Glutamatergic neuron (in vitro differentiated cells): ENCODE measurements around the gene FRMD4B. TPM values are rescaled to one million over a fixed set of nuclear protein-coding genes. Genes with fewer than 3 reads are reported as not detected.
A peak's percentile ranks its signal among the peaks of the same experiment; 100 is the strongest.

Source experiments
- DNase-seq: peaks from one replicate; pipeline ENCODE4 v3.0.0; 2022
- H3K27ac Mint-ChIP-seq: one replicate; pipeline ENCODE4 v1.8.0; 2020; ENCODE audit warnings: mild to moderate bottlenecking, mixed read lengths, inconsistent platforms; ENCODE audit not compliant: unreplicated experiment
- H3K27me3 Mint-ChIP-seq: one replicate; pipeline ENCODE4 v1.8.0; 2020; ENCODE audit warnings: mild to moderate bottlenecking, moderate library complexity, mixed read lengths, inconsistent platforms; ENCODE audit not compliant: unreplicated experiment
- H3K36me3 Mint-ChIP-seq: one replicate; pipeline ENCODE4 v1.8.0; 2020; ENCODE audit warnings: mild to moderate bottlenecking, mixed read lengths, inconsistent platforms; ENCODE audit not compliant: unreplicated experiment
- H3K4me1 Mint-ChIP-seq: one replicate; pipeline ENCODE4 v1.8.0; 2020; ENCODE audit warnings: mild to moderate bottlenecking, low read depth, mixed read lengths, inconsistent platforms; ENCODE audit not compliant: unreplicated experiment
- H3K4me3 Mint-ChIP-seq: one replicate; pipeline ENCODE4 v1.8.0; 2020; ENCODE audit warnings: mild to moderate bottlenecking, mixed read lengths, inconsistent platforms; ENCODE audit not compliant: unreplicated experiment
- H3K9me3 Mint-ChIP-seq: one replicate; pipeline ENCODE4 v1.8.0; 2020; ENCODE audit warnings: mild to moderate bottlenecking, moderate library complexity, mixed read lengths, inconsistent platforms; ENCODE audit not compliant: unreplicated experiment
- CTCF ChIP-seq: fragments of 200-600 bp; sonication (generic); IDR thresholded peaks from one replicate; pipeline ENCODE4 v1.5.0; 2021; ENCODE audit not compliant: partially characterized antibody, unreplicated experiment
- total RNA-seq: library from RNA; stranded (reverse); fragmentation: NEBNext Ultra II Directional; extraction: Animal tissue kit (Norgen Biotek cat#: 25700); gene quantifications from one replicate; pipeline ENCODE4 v1.2.1, GENCODE V29; 2021; ENCODE audit not compliant: unreplicated experiment

FRMD4B gene
- total RNA-seq, 1 donor from 2014 or later = 3.9 TPM

DNA sequence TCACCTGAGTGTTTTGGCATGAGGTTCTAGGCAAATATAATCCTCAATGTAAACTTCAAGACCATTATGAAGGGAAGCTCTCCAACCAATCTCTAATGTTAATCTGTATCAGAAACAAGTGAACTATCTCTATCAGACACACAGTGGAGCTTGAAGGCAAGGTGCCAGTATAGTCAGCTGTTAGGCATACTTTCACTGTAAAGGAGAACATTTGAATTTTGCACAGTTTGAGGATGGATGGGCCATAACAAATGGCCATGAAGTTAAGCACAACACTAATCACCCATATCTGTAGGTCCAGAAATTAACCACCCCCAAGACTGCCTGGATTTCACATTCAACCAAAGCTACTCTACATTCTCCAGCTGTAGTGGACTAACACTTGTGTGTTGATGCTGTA lies 194.4 kb downstream of the FRMD4B start:
- Mint-ChIP-seq H3K27ac (no peak overlapping the region), H3K27me3 (no peaks in the 10 kb centered on the region), H3K4me3 (no peak overlapping the region), H3K4me1 (no peaks in the 10 kb centered on the region), H3K36me3 (no peaks in the 10 kb centered on the region), H3K9me3 (no peaks in the 10 kb centered on the region)
- TF ChIP-seq CTCF = no peak
- DNase-seq = no peak

- DNase-seq = no peak
- Mint-ChIP-seq H3K36me3 (no peaks in the 10 kb centered on the region), H3K27me3 (no peaks in the 10 kb centered on the region), H3K9me3 (no peaks in the 10 kb centered on the region), H3K4me1 (no peaks in the 10 kb centered on the region), H3K4me3 (no peak overlapping the region), H3K27ac (no peak overlapping the region)
- TF ChIP-seq CTCF = no peak
Measured at GRCh38 chr3:69189487-69189886, 196.4 kb downstream of the FRMD4B start.

GRCh38 chr3:69186575-69187093 lies 199.3 kb downstream of the FRMD4B start:
- H3K27me3 Mint-ChIP-seq = no peaks in the 10 kb centered on the region
- DNase-seq = no peak
- no peak overlapping the region for H3K4me3 Mint-ChIP-seq
- no peak overlapping the region for H3K27ac Mint-ChIP-seq
- H3K4me1 Mint-ChIP-seq = peaks cover 8% of the 10 kb centered on the region
- no peaks in the 10 kb centered on the region for H3K36me3 Mint-ChIP-seq
- H3K9me3 Mint-ChIP-seq = no peaks in the 10 kb centered on the region
- no peak for TF ChIP-seq CTCF

GRCh38 chr3:69182588-69183316 lies 203.1 kb downstream of the FRMD4B start:
- peak overlapping the region; percentile 65 for H3K27ac Mint-ChIP-seq
- DNase-seq = no peak
- H3K36me3 Mint-ChIP-seq = no peaks in the 10 kb centered on the region
- H3K4me1 Mint-ChIP-seq = peaks cover 8% of the 10 kb centered on the region
- H3K4me3 Mint-ChIP-seq = no peak overlapping the region
- H3K9me3 Mint-ChIP-seq = peaks cover 3% of the 10 kb centered on the region
- no peak for TF ChIP-seq CTCF
- no peaks in the 10 kb centered on the region for H3K27me3 Mint-ChIP-seq

- no peak for TF ChIP-seq CTCF
- H3K9me3 Mint-ChIP-seq = peaks cover 3% of the 10 kb centered on the region
- H3K4me1 Mint-ChIP-seq = peaks cover 8% of the 10 kb centered on the region
- H3K27ac Mint-ChIP-seq = no peak overlapping the region
- H3K4me3 Mint-ChIP-seq = no peak overlapping the region
- DNase-seq = no peak
- H3K27me3 Mint-ChIP-seq = no peaks in the 10 kb centered on the region
- no peaks in the 10 kb centered on the region for H3K36me3 Mint-ChIP-seq
Measured at GRCh38 chr3:69181592-69182211, 204.2 kb downstream of the FRMD4B start.
